Stimulated activated CD8-positive, alpha-beta memory T cell treated with anti-CD3 and anti-CD28 coated beads, Interleukin-2, amount 100 ng/mL, for 48 hours (primary cell): ENCODE measurements around the gene ANK3.

ENCODE experiments used
- DNase-seq, 2 donors: peaks; one replicate each; pipeline ENCODE4 v3.0.0-alpha.2; 2020; ENCODE audit warnings: low read depth in 2 of 2

The ANK3 gene

GRCh38 chr10:60281792-60282353 is 107.8 kb downstream of the ANK3 start:
- no peak for DNase-seq

DNA sequence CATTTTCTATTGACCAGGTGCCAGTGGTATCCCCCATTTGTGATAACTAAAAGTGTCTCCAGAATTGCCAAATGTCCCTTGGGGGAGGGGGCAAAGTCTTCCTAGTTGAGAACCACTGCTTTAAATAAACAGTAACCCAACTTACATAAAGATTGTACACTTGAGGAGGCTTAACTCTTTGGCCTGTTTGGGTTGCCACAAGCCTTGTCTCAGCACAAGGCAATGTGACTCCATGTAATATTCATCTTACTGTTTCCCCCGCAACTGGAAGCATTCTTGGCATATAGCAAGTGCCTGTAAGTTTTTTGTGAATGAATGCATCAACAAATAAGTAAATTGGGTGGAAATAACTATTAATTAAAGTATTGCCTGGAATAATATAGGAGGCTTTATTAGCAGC is 108.3 kb downstream of the ANK3 start:
- DNase-seq, result no peak

- no peak for DNase-seq
Measured at GRCh38 chr10:60280475-60280874, 109.2 kb downstream of the ANK3 start.

DNA sequence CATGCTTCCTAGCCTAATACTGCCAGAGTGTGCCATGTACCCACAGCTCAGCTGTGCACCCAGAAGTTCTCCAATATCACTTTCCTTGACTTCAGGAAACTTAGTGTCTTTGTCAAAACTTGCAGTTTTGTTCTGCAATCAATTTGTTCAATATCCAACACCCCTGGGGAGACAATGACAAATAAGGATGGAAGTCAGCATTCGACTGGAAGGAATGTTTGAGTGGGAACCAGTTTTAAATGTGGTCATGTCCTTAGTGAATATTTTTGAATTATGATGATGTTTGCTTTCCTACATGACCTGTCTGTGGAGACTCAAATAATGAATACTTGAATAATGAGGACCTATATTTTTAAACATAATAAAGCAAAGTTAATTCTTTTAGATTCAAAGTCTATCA is 112.0 kb downstream of the ANK3 start:
- no peak for DNase-seq

- no peak for DNase-seq
Measured at GRCh38 chr10:60276232-60276631, 113.4 kb downstream of the ANK3 start.

GRCh38 chr10:60271319-60272040 is 118.2 kb downstream of the ANK3 start:
- DNase-seq, result no peak

DNA sequence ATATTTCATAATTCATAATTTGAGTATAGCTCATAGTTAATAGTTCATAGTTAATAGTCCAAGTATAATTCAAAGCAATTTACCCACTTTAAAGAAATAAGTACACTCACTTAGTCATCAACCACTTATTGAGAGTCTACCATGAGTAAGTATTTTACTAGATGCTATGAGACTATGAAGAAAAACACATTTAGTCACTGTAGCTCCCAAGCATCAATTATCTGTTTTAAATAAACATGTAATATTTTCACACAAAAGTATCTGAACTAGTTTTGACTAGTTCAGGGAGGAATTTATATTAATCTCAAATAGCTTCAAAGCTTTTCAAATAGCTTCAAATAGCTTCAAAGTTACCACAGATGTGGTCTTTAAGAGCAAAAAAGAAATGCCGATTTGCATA is 119.2 kb downstream of the ANK3 start:
- no peak for DNase-seq

GRCh38 chr10:60267802-60268201 is 121.9 kb downstream of the ANK3 start:
- no peak for DNase-seq

DNA sequence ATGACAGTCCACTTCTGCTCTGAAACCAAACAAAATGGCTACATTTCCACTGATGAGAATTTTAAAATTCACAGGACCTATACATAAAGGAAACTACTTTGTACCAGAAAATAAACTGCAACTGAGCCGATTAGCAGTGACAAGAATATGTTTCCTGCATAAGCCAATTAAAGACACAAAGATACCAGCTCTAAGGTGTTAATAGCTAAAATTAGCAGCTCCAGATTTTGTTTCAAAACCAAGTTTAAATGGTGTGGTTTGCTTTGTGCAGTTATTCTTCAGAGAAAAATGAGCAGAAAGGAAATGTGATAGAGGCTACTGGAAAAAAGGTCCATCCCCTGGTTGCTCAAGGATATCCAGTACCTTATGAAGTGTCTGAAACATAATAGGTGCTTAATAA is 123.2 kb downstream of the ANK3 start:
- no peak for DNase-seq

DNA sequence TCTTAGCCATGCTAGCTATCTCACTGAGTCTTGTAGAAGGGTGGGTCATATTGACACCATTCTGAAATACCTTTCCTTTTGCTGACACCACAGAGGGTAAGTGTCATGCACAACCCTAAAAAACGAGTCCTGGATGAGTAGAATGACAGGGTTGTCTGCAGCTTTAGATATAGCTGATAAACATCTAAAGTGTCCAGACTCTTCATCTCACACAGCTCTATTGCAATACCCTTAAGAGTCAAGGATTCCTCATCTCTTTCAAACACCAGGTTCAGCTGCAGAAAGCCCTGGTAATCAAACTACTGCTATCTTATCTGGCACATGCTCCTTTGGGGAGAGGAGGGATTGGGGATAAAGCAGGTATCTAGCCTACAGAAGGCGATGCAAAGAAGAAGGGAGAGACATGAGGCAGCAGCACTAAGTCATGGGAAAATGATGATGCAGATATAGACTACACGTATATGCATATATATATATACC is 127.0 kb downstream of the ANK3 start:
- no peak for DNase-seq

- no peak for DNase-seq
Measured at GRCh38 chr10:60260321-60260720, 129.4 kb downstream of the ANK3 start.

- no peak for DNase-seq
Measured at GRCh38 chr10:60258429-60258797, 131.3 kb downstream of the ANK3 start.

GRCh38 chr10:60257767-60258428 is 131.8 kb downstream of the ANK3 start:
- DNase-seq, result no peak

DNA sequence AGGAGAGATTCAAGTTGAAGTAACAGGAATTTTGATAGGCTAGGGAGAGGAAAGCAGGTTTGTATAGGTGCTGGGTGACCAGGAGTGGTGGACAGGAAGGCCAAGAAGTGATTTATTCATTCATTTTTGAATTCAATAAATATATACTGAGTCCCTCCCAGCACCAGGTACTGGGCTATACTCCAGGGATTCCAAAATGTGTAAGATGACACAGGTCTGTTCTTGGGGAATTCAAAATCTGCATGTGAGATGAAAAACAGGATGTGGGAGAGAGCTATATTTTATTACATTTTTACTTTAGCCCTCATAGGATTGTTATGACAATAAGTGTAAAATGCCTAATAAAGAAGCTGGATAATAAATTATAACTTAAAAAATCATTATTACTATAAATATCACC is 134.9 kb downstream of the ANK3 start:
- DNase-seq, result no peak

DNA sequence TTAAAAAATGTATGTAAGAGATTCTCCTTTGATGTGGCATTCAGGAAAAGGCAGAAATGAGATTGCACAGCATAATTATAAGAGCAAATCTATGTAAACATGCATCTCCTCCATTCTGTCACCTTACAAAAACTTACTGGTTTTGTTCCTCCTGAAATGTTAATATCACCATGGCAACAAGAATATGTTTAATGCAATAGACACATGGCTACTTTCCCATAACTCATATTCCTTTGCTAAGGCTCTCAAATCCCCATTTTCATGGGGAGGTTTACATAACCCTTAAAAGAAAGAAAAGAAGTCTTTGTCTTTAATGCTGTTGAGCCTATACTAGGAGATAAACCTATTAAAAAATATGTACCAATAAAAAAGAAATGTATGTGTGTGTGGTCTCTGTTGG is 136.2 kb downstream of the ANK3 start:
- DNase-seq, result no peak

DNA sequence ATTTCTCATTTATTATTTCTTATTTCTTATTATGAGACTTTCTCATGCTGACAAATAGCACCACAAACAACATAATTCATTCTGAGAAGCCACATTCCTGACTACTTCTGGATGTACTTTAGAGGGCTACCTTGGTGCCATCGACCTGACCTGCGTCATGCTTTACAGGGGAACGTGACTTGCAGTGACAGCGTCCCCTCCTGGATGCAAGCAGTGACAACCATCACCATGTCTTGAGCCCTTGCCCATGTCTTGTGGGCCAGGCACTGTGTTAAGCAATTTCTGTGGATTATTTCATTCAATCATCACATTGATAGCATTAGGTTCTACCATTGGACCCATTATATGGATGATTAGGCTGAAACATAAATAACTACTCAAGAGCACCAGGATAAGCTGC is 137.0 kb downstream of the ANK3 start:
- no peak for DNase-seq

DNA sequence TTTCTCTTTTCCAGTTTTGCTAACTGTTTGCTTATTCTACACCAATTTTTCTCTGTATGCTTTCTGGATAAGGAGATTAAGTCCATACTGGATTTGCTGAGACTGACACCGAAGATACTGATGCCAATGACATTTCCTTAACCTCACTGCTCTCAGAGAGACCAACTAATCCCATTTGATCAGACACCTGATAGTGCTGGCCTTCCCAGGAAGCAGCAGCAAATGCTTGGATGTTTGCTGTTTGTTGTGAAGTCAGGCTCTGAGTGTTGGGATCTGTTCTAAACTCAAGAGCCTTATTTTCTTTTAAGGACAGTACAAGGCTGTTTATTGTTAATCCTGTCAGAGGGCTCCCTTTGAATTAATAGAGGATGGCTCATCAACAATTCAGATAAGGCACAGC is 143.3 kb downstream of the ANK3 start:
- no peak for DNase-seq

GRCh38 chr10:60239228-60239627 is 150.4 kb downstream of the ANK3 start:
- no peak for DNase-seq

DNA sequence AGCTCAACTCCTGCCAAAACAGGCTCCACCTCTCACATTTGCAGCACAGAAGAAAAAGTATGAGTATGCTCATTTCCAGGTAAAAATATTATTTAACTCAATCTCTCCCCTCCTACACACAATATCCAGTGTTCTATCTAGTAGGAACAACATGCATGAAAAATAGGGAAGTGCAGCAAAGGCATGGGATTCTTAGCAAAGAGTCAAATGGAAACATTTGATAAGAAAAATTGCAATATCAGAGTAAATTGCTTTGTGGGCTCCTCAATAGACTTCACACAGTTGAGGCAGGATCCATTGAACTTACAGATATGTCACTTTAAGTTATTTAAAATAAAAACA is 150.9 kb downstream of the ANK3 start:
- DNase-seq, result no peak

GRCh38 chr10:60237977-60238758 is 151.5 kb downstream of the ANK3 start:
- no peak for DNase-seq

GRCh38 chr10:60236869-60237524 is 152.7 kb downstream of the ANK3 start:
- no peak for DNase-seq

DNA sequence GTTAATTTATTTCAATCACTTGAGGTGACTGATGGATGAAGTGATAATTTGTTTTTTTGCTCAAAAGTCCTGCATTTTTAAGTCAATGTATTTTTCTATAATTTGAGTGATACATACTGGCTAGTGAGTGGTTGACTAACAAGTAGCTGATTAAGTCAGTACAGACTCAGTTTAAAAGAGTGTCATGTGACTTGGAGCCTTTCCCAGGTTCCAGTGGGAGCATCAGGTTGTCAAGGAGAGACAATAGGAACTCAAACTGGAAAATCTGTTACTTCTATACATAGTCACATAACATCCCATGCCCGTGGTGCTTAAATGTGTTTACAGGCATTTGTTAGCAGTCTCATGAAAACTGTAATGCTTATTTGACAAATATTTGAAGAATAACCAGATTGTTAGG is 154.7 kb downstream of the ANK3 start:
- DNase-seq, result no peak
